Motor neuron (in vitro differentiated cells): Measurements from ENCODE around the gene TRMT10C. TPM values are rescaled to one million over a fixed set of nuclear protein-coding genes. Genes with fewer than 3 reads are reported as not detected.
"Not testable (repeated sequence)": the region's sequence is repeated elsewhere in the genome, so short reads cannot be mapped to it uniquely, and the experiment has no call there.

Experiments used
- ATAC-seq, 8 experiments: fragments of 200-7000 bp; cut with Tn5 transposase; replicated peaks in 6 of 8; 2 replicates each; pipeline ENCODE4 v1.8.0; 2021; ENCODE audit warnings: mild to moderate bottlenecking in 8 of 8, moderate library complexity in 8 of 8
- H3K27ac ChIP-seq, 2 donors: fragments of 250-450 bp; sonication (Bioruptor Pico); 2 replicates each; pipeline ENCODE4 v1.9.0; 2021; ENCODE audit warnings: antibody characterized with exemption in 2 of 2, mild to moderate bottlenecking in 2 of 2, moderate library complexity in 1 of 2
- H3K4me1 ChIP-seq, 2 donors: fragments of 250-450 bp; sonication (Bioruptor Pico); replicated peaks in 1 of 2; 2 replicates each; pipeline ENCODE4 v1.6.1; 2021; ENCODE audit warnings: antibody characterized with exemption in 2 of 2, mild to moderate bottlenecking in 2 of 2, moderate library complexity in 1 of 2
- H3K4me3 ChIP-seq, 5 donors: fragments of 250-450 bp; sonication (Bioruptor Pico); 2 replicates each; pipeline ENCODE4 v1.9.0; 2021; ENCODE audit warnings: antibody characterized with exemption in 5 of 5, mild to moderate bottlenecking in 5 of 5, moderate library complexity in 4 of 5
- WGBS, 10 experiments: fragments of 450-650 bp; shearing (Covaris generic); methylation state at CpG; one replicate each; pipeline ENCODE4 v1.0.0; 2022; 5-methylcytosine and 5-hydroxymethylcytosine counted together
- in situ Hi-C, 9 experiments: fragments of 400-800 bp; cut with MboI; loops; one replicate each; pipeline ENCODE4 v1.15.0; 2021; ENCODE audit warnings: low sequenced_read_pairs in 9 of 9, low pct_unique_long_range_greater_than_20kb in 2 of 9; ENCODE audit not compliant: unreplicated experiment in 9 of 9
- total RNA-seq, 8 experiments: library from RNA; unstranded; fragments of 300-600 nt; gene quantifications; 2 replicates each; pipeline versions ENCODE4 v1.2.3 to v1.2.4, GENCODE V29; 2022

Gene TRMT10C
- total RNA-seq, 8 experiments from 2014 or later = 22.9 to 55.4 (median 33.6) TPM

DNA sequence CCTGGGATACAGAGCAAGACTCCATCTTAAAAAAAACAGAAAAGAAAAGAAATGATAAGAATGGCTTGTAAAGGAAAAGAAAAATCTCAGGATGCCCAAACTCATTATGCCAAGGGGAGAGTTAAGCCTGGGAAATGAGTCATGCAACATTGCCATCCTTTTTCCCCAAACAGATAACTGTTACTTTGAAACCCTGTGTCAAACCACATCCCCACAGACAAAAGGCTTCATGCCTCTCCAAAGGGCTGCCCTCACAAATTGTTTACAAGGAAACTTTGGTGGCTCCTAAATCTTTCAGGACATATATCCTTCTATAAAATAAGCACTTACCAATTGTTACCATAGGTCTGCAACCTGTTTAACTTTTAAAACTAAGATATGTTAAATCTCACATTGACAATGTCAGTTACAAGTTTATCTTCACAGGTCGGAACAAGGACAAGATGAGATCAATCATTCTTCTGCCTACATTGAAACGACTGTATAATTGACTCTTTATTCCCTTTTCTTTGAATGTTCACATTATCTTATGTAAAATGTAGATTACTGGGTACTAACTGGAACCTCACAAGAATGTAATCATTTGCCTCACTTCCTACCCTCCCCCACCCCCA, 30.1 kb upstream of the TRMT10C start:
- no peak for ATAC-seq
- H3K4me1 ChIP-seq = no peaks in the 10 kb centered on the region
- no peak overlapping the region for H3K4me3 ChIP-seq
- H3K27ac ChIP-seq = no peak overlapping the region
- WGBS, 10 experiments = 0 to 40% (median 13%) methylated on average over 1 to 2 of the region's 2 CpGs; no CpG with 5 or more reads in 7 of the 10 experiments
- in situ Hi-C loops = no loop called here

DNA sequence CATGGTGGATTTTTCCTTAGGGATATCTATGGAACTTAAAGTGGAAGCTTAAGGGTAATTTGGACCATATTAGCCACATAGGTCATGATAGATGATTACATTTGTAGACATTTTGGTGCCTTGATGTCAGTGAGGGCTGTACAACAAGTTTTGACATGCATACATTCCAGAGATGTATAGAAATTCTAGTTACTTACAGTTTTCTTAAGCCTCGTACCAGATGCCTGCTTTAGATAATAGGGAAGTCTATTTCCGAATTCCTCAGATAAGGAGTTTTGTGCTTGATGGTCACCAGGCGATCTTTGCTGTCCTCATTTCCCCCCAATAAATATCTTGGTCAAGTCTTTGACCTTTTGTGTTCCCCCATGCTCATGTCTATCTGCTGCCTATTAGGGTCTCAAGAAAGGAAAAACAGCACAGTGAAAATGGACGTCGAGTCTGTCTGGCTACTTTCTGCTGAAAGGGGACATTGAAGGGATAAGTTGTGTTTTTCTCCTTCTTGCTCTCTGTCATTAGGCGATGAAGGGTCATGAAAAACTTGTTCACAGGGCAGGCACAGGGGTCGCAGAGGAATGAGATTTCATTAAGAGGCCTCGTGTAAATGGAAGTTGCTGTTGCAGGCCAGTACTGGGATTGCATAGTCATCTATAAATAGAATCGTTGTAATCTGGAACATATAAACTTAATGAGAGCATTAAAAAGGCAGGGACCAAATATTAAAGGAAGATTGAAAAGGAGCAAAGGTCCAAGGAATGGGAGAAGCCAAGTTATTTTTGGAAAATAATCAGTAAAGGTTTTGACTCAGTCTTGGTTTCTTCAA, 28.7 kb upstream of the TRMT10C start:
- 11 to 100% (median 80%) methylated on average over 1 to 9 of the region's 9 CpGs for WGBS, 10 experiments
- ATAC-seq = no peak
- in situ Hi-C loops = no loop called here
- no peaks in the 10 kb centered on the region for H3K4me1 ChIP-seq
- H3K27ac ChIP-seq = no peak overlapping the region
- no peak overlapping the region for H3K4me3 ChIP-seq

DNA sequence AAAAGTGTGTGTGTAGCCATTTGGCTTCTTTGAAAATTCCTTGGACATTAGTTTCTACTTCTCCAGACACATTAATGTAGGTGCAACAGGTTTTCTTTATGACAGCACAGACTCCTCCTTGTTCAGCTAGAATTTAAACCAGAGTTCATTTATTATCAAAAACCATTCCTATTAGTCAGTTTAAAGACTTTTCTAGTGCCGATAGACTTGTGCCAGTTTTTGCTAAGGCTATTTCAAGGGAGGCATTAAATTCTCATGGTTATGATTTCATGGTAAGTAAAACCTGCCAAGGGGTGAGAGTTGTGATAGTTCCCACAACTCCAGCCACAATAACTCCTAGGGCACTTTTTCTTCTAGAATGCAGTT, 28.1 kb upstream of the TRMT10C start:
- Histone ChIP-seq H3K27ac (no peak overlapping the region), H3K4me1 (no peaks in the 10 kb centered on the region), H3K4me3 (no peak overlapping the region)
- ATAC-seq = no peak
- in situ Hi-C loops = no loop called here
- WGBS, 10 experiments = 40 to 100% (median 100%) methylated on average over 1 of the region's 1 CpG; no CpG with 5 or more reads in 3 of the 10 experiments

DNA sequence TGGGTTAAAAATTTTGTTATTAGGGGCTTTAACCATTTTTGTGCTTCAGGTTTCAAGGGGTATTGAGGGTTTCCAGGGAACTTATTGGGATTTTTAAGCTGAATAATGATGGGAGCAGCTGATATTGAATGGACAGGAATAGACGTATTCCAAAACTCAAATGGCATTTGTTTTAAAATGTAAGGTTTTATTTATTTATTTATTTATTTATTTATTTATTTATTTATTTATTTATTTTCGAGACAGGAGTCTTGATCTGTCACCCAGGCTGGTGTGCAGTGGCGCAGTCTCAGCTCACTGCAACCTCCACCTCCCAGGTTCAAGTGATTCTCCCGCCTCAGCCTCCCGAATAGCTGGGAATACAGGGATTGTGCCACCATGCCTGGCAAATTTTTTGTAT, 26.4 kb upstream of the TRMT10C start:
- H3K4me3 ChIP-seq = no peak overlapping the region
- H3K27ac ChIP-seq = no peak overlapping the region
- in situ Hi-C loops = no loop called here
- whole genome bisulfite sequencing, 10 experiments = 20 to 89% (median 80%) methylated on average over 1 to 5 of the region's 5 CpGs; no CpG with 5 or more reads in 1 of the 10 experiments
- ATAC-seq = no peak
- H3K4me1 ChIP-seq = no peaks in the 10 kb centered on the region

DNA sequence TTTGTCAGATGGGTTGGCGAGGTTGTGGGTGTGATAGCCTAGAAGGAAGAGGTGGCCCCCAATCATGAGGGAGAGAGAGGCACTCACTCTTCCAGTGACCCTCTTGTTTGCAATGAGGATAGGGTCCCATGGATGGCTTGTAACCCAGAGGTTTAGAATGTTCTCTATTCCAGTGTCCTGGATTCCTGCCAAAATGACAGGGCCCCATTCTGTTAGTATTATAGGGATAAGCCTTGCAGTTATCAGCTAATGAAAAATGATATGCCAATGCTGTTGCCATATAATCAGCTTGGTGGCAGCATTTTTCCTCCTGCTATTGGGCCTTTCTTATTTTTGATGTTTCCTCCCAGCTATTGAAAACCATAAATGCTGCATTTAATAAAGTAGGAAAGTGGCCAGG, 25.4 kb upstream of the TRMT10C start:
- H3K27ac ChIP-seq = no peak overlapping the region
- no peak overlapping the region for H3K4me3 ChIP-seq
- in situ Hi-C loops = no loop called here
- ATAC-seq = no peak
- H3K4me1 ChIP-seq = no peaks in the 10 kb centered on the region
- WGBS, 10 experiments = no CpG with 5 or more reads among the region's 1 CpG

DNA sequence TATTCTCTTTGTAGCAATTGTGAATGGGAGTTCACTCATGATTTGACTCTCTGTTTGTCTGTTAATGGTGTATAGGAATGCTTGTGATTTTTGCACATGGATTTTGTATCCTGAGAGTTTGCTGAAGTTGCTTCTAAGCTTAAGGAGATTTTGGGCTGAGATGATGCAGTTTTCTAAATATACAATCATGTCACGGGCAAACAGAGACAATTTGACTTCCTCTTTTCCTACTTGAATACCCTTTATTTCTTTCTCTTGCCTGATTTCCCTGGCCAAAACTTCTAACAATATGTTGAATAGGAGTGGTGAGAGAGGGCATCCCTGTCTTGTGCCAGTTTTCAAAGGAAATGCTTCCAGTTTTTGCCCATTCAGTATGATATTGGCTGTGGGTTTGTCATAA, 24.7 kb upstream of the TRMT10C start:
- H3K27ac ChIP-seq, ATAC-seq, H3K4me3 ChIP-seq, in situ Hi-C loops, H3K4me1 ChIP-seq: not testable (repeated sequence)
- WGBS, 10 experiments = 57 to 100% (median 93%) methylated on average over 1 of the region's 1 CpG; no CpG with 5 or more reads in 6 of the 10 experiments

DNA sequence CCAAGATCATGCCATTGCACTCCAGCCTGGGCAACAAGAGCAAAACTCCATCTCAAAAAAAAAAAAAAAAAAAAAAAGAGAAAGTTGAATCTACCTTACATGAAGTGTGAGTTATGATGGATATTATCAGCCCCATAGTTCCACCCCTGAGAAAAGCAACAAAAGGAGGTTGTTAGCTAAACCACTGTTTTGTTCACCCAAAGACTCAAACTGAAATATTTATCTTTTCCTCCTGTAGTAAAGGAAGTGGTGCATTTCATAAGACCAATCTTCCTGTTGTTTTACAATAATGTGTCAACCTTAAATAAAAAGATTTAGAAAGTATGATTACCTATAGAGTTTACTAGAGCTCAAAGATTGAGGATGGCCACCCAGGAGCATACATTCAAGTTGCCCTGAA, 18.7 kb upstream of the TRMT10C start:
- in situ Hi-C loops = no loop called here
- Histone ChIP-seq H3K27ac (no peak overlapping the region), H3K4me3 (no peak overlapping the region), H3K4me1 (no peaks in the 10 kb centered on the region)
- ATAC-seq = no peak

DNA sequence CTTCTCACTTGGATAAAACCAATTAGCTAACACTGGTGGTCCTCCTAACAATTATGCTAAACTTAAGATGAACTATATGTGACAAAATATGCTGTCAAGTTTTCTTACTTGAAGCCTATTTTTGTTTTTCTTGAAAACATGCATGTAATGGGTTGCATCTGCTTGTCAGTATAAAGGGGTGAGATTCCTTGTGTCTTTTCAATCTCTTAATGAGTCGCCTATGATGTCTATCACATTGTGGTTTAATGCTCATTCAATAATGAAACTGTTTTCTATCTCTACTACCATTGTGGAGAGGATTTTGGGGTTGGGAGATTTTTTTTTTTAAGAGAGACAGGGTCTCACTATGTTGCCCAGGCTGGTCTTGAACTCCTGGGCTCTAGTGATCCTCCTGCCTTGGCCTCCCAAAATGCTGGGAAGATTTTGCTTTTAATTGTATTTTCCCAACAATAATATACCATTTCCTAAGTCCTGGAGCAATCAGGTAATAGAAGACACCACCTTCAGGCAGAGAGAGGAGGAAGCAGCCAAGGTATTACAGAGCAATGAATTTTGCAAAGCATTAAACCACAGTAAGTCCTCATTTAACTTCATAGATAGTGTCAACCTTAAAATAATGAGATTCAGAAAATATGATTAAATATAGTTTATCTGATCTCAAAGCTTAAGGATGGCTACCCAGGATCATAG, 17.4 kb upstream of the TRMT10C start:
- ATAC-seq = no peak
- in situ Hi-C loops = no loop called here
- WGBS, 10 experiments = 14 to 86% (median 69%) methylated on average over 1 of the region's 1 CpG; no CpG with 5 or more reads in 4 of the 10 experiments
- Histone ChIP-seq H3K4me3 (no peak overlapping the region), H3K27ac (no peak overlapping the region), H3K4me1 (no peaks in the 10 kb centered on the region)

DNA sequence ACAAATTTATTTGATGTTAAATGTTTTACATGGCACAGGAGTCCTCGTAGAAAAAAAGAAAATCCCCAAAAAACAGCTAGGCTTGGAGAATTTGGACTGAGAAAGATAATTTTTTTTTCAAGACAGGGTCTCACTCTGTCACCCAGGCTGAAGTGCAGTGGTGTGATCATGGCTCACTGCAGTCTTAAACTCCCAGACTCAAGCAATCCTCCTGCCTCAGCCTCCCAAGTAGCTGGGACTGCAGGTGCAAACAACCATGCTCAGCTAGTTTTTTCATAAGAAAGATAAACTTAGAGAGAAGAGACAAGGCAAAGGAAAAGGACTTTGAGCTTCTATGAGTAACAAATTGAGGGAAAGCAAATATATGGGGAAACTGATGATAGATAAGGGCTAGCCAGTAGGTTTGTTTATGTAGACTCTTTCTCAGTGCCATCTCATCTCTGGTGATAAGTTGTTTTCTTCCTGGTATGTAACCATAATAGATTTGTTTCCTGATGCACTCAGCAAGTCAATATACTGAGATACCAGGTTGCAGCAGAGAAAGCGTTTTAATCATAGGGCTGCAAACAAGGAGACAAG, 13.1 kb upstream of the TRMT10C start:
- Histone ChIP-seq H3K27ac (no peak overlapping the region), H3K4me3 (no peak overlapping the region), H3K4me1 (no peaks in the 10 kb centered on the region)
- 6 to 86% (median 47%) methylated on average over 1 to 2 of the region's 2 CpGs for WGBS, 10 experiments
- in situ Hi-C loops = no loop called here
- ATAC-seq = no peak

DNA sequence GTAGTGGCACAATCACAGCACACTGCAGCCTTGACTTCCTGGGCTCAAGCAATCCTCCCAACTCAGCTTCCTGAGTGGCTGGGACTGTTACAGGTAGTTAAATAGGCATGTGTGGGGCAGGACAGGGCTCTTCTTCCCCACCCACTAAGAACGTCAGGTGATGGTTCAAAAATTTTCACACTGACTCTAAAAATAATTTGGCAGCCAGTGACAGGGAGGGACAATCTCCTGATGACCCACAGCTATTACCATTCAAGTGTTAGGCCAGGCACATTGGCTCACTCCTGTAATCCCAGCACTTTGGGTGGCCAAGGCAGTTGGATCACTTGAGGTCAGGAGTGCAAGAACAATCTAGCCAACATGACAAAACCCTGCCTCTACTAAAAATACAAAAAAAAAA, 12.2 kb upstream of the TRMT10C start:
- in situ Hi-C loops = no loop called here
- ATAC-seq = no peak
- H3K4me3 ChIP-seq = no peak overlapping the region
- no peak overlapping the region for H3K27ac ChIP-seq
- H3K4me1 ChIP-seq = no peaks in the 10 kb centered on the region
- WGBS, 10 experiments = 71 to 80% (median 75%) methylated on average over 1 of the region's 1 CpG; no CpG with 5 or more reads in 6 of the 10 experiments

DNA sequence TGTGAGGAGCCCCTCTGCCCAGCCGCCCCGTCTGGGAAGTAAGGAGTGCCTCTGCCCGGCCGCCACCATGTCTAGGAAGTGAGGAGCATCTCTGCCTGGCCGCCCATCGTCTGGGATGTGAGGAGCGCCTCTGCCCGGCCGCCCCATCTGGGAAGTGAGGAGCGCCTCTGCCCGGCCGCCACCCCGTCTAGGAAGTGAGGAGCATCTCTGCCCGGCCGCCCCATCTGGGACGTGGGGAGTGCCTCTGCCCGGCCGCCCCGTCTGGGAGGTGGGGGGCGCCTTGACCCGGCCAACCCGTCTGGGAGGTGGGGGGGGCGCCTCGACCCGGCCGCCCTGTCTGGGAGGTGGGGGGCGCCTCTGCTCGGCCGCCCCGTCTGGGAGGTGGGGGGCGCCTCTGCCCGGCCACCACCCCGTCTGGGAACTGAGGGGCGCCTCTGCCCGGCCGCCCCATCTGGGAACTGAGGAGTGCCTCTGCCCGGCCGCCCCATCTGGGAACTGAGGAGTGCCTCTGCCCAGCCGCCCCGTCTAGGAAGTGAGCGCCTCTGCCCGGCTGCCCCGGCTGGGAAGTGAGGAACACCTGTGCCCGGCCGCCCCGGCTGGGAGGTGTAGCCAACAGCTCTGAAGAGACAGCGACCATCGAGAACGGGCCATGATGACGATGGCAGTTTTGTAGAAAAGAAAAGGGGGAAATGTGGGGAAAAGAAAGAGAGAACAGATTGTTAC, 10.1 kb upstream of the TRMT10C start:
- ATAC-seq, H3K4me1 ChIP-seq, H3K27ac ChIP-seq, H3K4me3 ChIP-seq, in situ Hi-C loops: not testable (repeated sequence)
- 80 to 100% methylated on average over 2 to 4 of the region's 50 CpGs; no CpG with 5 or more reads in 8 of the 10 experiments for WGBS, 10 experiments

DNA sequence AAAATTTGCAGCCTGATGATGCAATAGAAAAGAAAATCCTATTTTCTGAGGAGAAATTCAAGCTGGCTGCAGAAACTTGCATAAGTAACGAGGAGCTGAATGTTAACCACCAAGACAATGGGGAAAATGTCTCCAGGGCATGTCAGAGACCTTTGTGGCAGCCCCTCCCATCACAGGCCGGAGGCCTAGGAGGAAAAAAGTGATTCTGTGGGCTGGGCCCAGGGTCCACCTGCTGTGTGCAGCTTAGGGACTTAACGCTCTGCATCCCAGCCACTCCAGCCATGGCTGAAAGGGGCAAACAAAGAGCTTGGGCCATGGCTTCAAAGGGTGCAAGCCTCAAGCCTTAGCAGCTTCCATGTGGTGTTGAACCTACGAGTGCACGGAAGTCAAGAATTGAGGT, 8.3 kb upstream of the TRMT10C start:
- in situ Hi-C loops, H3K27ac ChIP-seq, H3K4me3 ChIP-seq, H3K4me1 ChIP-seq: not testable (repeated sequence)
- WGBS, 10 experiments = 0 to 71% (median 33%) methylated on average over 1 to 4 of the region's 5 CpGs; no CpG with 5 or more reads in 3 of the 10 experiments
- peak in 3 of 8 experiments; percentile 30 to 75 (median 74) for ATAC-seq

DNA sequence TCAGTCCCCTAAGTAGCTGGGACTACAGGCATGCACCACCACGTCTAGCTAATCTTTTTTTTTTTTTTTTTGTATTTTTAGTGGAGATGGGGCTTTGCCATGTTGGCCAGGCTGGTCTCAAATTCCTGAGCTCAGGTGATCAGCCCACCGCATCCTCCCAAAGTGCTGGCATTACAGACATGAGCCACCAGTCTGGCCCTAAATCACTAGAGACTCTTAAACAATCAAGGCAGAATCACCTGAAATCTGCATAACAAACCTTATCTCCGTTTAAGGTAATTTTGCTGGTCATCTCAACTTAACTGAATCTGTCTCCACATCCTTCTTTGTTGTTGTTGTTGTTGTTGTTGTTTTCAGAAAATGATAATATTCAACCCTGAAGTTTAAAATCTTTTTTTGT, 5.6 kb upstream of the TRMT10C start:
- H3K4me3 ChIP-seq = no peak overlapping the region
- no peak overlapping the region for H3K27ac ChIP-seq
- no peak for ATAC-seq
- in situ Hi-C loops = no loop called here
- no peaks in the 10 kb centered on the region for H3K4me1 ChIP-seq
- WGBS, 10 experiments = 0 to 100% (median 20%) methylated on average over 1 to 3 of the region's 3 CpGs
